Tibial artery (tissue), 4 donors: ENCODE results near the gene GSAP.

ENCODE experiments used
- DNase-seq, 2 donors: peaks; one replicate each; pipeline ENCODE4 v3.0.0-alpha.2; 2019
- H3K27ac ChIP-seq, 2 donors: fragments of 200-600 bp; sonication (generic) in 1 of 2; 1 replicate in 1 of 2; 2 replicates in 1 of 2; pipeline ENCODE4 v1.5.1; 2018 to 2019; ENCODE audit warnings: mild to moderate bottlenecking in 1 of 2
- H3K27me3 ChIP-seq, 2 donors: fragments of 200-600 bp; sonication (generic) in 1 of 2; one replicate each; pipeline versions ENCODE4 v1.5.1 to v1.6.0; 2016 to 2019
- H3K36me3 ChIP-seq, 3 donors: fragments of 200-600 bp; sonication (generic) in 2 of 3; one replicate each; pipeline ENCODE4 v1.5.1; 2016 to 2019; ENCODE audit warnings: mild to moderate bottlenecking in 2 of 3
- H3K4me1 ChIP-seq, 4 donors: fragments of 200-600 bp; sonication (generic) in 2 of 4; 1 replicate in 3 of 4; 2 replicates in 1 of 4; pipeline ENCODE4 v1.5.1; 2016 to 2019
- H3K4me3 ChIP-seq, 2 donors: fragments of 200-600 bp; sonication (generic) in 1 of 2; 1 replicate in 1 of 2; 2 replicates in 1 of 2; pipeline ENCODE4 v1.5.1; 2018 to 2019; ENCODE audit warnings: mild to moderate bottlenecking in 2 of 2
- H3K9me3 ChIP-seq, 3 donors: fragments of 200-600 bp; sonication (generic) in 1 of 3; one replicate each; pipeline ENCODE4 v1.5.1; 2016 to 2019
- intact Hi-C: fragments of 100-400 bp; cut with DNase I; formaldehyde crosslinking; loops from one replicate; pipeline ENCODE4 v1.15.0; 2023; ENCODE audit warnings: low total_unique reads
- TF ChIP-seq, protein P1 (sequence below), 2 experiments: fragments of 200-600 bp in 1 of 2; fragments of 450-650 bp in 1 of 2; IDR thresholded peaks; one replicate each; pipeline ENCODE4 v1.5.1; 2017 to 2019; ENCODE audit warnings: antibody characterized with exemption in 2 of 2, mild to moderate bottlenecking in 1 of 2, moderate library complexity in 1 of 2

Gene GSAP

DNA sequence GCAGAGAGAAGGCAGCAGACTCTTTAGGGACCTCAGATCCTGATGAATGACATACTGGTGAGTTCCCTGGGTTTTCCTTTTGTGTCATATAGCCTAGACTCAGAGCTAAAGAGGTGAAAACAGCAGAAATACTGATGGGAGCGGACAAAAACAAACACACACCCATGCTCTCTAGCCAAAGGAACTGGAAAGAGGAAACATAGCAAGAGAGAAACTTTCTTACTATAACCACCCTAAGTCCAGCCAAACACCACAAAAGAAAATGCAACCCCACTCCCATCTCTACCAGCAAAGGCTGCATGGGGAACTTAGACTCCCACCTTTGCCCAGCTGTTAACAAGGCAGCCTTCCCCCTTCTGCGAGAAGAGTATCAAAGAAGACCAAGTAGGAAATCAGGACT is 16.3 kb downstream of the GSAP start:
- Histone ChIP-seq H3K4me3 (no peak overlapping the region), H3K9me3 (no peaks in the 10 kb centered on the region), H3K4me1 (no peaks in the 10 kb centered on the region), H3K36me3 (no peaks in the 10 kb centered on the region), H3K27me3 (no peaks in the 10 kb centered on the region), H3K27ac (no peak overlapping the region)
- DNase-seq: no peak
- TF ChIP-seq, protein P1, sequence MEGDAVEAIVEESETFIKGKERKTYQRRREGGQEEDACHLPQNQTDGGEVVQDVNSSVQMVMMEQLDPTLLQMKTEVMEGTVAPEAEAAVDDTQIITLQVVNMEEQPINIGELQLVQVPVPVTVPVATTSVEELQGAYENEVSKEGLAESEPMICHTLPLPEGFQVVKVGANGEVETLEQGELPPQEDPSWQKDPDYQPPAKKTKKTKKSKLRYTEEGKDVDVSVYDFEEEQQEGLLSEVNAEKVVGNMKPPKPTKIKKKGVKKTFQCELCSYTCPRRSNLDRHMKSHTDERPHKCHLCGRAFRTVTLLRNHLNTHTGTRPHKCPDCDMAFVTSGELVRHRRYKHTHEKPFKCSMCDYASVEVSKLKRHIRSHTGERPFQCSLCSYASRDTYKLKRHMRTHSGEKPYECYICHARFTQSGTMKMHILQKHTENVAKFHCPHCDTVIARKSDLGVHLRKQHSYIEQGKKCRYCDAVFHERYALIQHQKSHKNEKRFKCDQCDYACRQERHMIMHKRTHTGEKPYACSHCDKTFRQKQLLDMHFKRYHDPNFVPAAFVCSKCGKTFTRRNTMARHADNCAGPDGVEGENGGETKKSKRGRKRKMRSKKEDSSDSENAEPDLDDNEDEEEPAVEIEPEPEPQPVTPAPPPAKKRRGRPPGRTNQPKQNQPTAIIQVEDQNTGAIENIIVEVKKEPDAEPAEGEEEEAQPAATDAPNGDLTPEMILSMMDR (IDR thresholded peaks at IDR 0.05): no peak
- intact Hi-C loops: no loop called here

DNA sequence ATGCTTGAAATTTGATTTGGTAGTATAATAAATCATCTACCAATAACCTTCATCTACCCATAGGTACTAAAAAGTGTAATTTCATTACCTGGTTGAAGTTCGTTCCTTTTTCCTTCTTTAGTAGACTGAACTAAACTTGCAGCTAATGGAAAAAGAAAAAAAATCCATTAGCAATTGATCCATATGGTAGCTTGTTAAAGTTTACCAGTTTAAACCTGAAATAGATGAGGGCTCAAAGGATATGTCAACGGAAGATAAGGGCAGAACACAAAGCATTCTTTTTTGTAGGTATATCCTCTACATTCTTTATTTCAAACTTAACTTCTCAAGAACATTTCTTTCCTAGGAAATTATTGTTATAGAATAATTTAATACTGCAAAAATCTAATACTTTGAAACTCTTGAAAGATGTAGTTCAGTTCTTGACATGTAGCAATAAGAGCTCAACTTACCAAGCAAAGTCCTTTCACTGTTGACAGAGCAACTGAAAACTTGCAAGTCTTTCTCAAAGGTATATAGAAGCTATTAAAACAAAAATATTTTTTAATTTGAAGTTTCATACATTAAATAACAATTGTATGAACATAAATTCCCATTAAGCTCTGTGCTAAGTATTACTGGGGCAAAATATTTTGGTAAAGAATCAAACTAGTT is 19.1 kb downstream of the GSAP start:
- no peaks in the 10 kb centered on the region for H3K4me1 ChIP-seq
- H3K27me3 ChIP-seq: no peaks in the 10 kb centered on the region
- no peak overlapping the region for H3K4me3 ChIP-seq
- no peak overlapping the region for H3K27ac ChIP-seq
- intact Hi-C loops: no loop called here
- TF ChIP-seq, protein P1 (IDR thresholded peaks at IDR 0.05): no peak
- no peak for DNase-seq
- H3K36me3 ChIP-seq: peaks cover 0 to 5% (median 0%) of the 10 kb centered on the region in 3 donors
- H3K9me3 ChIP-seq: no peaks in the 10 kb centered on the region

GRCh38 chr7:77395626-77396025 is 20.5 kb downstream of the GSAP start:
- H3K9me3 ChIP-seq: no peaks in the 10 kb centered on the region
- intact Hi-C loops: no loop called here
- no peak overlapping the region for H3K27ac ChIP-seq
- TF ChIP-seq, protein P1 (IDR thresholded peaks at IDR 0.05): no peak
- no peaks in the 10 kb centered on the region for H3K4me1 ChIP-seq
- no peak overlapping the region for H3K4me3 ChIP-seq
- H3K36me3 ChIP-seq: peaks cover 0 to 5% (median 0%) of the 10 kb centered on the region in 3 donors
- no peaks in the 10 kb centered on the region for H3K27me3 ChIP-seq
- DNase-seq: no peak

DNA sequence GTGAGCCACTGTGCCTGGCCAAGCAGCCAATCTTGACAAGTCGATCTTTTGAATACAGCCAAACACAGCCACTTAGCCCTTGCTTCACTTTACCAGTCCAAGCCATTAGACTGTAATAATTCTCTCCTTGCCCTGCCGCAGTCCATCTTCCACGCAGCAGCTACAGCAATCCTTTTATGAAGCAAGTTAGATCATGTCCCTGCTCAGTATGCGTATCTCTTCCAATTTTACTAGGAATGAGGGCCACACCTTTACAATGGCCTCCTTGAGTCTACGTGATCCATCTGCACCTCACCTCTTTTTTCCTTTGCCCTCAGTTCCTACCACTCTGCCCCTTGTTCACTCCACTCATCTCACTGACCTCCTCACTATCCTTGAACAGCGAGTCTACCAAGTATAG is 22.2 kb downstream of the GSAP start:
- Histone ChIP-seq H3K27me3 (no peaks in the 10 kb centered on the region), H3K4me1 (no peaks in the 10 kb centered on the region), H3K27ac (no peak overlapping the region), H3K9me3 (no peaks in the 10 kb centered on the region), H3K4me3 (no peak overlapping the region), H3K36me3 (peaks cover 0 to 5% (median 0%) of the 10 kb centered on the region in 3 donors)
- intact Hi-C loops: no loop called here
- DNase-seq: no peak
- TF ChIP-seq, protein P1 (IDR thresholded peaks at IDR 0.05): no peak

DNA sequence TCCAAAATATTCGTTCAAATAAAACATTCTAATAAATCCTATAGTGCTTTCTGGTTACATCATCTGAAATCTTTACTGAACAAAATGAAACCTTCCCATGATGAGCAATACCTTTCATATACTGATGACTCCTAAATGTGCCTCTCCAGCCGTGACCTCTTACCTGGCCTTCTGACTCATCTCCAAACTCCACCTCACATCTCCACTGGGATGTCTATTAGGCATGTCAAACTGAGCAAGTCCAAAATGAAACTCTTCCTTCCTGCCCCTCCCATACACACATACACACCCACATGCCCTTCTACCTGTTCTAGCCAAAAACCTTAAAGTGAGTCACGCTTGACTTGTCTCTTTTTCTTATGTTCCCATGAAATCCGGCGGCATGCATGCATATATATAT is 22.9 kb downstream of the GSAP start:
- no peaks in the 10 kb centered on the region for H3K4me1 ChIP-seq
- intact Hi-C loops: no loop called here
- no peaks in the 10 kb centered on the region for H3K9me3 ChIP-seq
- H3K4me3 ChIP-seq: no peak overlapping the region
- peaks cover 0 to 5% (median 0%) of the 10 kb centered on the region in 3 donors for H3K36me3 ChIP-seq
- no peak overlapping the region for H3K27ac ChIP-seq
- H3K27me3 ChIP-seq: no peaks in the 10 kb centered on the region
- no peak for DNase-seq
- TF ChIP-seq, protein P1 (IDR thresholded peaks at IDR 0.05): no peak

DNA sequence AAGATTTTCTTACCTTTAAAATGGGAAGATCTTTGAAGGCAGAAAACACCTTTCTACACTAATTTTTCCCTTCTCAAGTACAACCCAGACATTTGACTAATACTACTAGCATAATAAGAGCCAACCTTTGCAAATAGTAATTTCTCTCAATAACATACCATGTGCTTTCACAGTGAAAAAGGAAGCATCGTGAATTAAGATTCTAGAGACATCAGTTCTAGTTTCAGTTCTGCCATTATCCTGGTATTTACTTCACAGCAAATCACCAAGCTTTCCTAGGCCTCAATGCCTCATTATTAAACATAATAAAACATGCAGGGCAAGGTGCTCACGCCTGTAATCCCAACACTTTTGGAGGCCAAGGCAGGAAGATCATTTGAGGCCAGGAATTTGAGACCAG is 24.9 kb downstream of the GSAP start:
- TF ChIP-seq, protein P1 (IDR thresholded peaks at IDR 0.05): no peak
- peaks cover 0 to 5% (median 0%) of the 10 kb centered on the region in 3 donors for H3K36me3 ChIP-seq
- intact Hi-C loops: no loop called here
- DNase-seq: no peak
- H3K27me3 ChIP-seq: no peaks in the 10 kb centered on the region
- no peak overlapping the region for H3K4me3 ChIP-seq
- H3K27ac ChIP-seq: no peak overlapping the region
- H3K9me3 ChIP-seq: no peaks in the 10 kb centered on the region
- no peaks in the 10 kb centered on the region for H3K4me1 ChIP-seq
